HepG2 (cell line): ENCODE results near the gene FBLIM1. TPM values are rescaled to one million over a fixed set of nuclear protein-coding genes. Genes with fewer than 3 reads are reported as not detected.
A peak's percentile ranks its signal among the peaks of the same experiment; 100 is the strongest.

ENCODE experiments used
- ATF2 ChIP-seq: sonication (generic); formaldehyde crosslinking; IDR thresholded peaks from 2 replicates; pipeline ENCODE4 v1.4.0; 2020; ENCODE audit warnings: missing genetic modification reagents
- CENPT ChIP-seq: sonication (generic); formaldehyde crosslinking; IDR thresholded peaks from 2 replicates; pipeline ENCODE4 v1.8.0; 2022; ENCODE audit warnings: low read depth, mild to moderate bottlenecking, moderate library complexity, missing genetic modification reagents
- ERF ChIP-seq: IDR thresholded peaks from 2 replicates; pipeline ENCODE4 v1.6.1; 2018; ENCODE audit warnings: missing biosample characterization, missing genetic modification reagents
- GLMP ChIP-seq: sonication (generic); formaldehyde crosslinking; IDR thresholded peaks from 2 replicates; pipeline ENCODE4 v1.9.0; 2021; ENCODE audit warnings: missing genetic modification reagents, mild to moderate bottlenecking, borderline replicate concordance
- KMT2A ChIP-seq: sonication (generic); formaldehyde crosslinking; IDR thresholded peaks from 2 replicates; pipeline ENCODE4 v1.4.0; 2020; ENCODE audit warnings: missing genetic modification reagents
- MXD4 ChIP-seq: IDR thresholded peaks from 2 replicates; pipeline ENCODE4 v1.6.1; 2016; ENCODE audit warnings: mild to moderate bottlenecking, missing biosample characterization, missing genetic modification reagents
- MYC ChIP-seq: sonication (generic); formaldehyde crosslinking; IDR thresholded peaks from 2 replicates; pipeline ENCODE4 v1.9.0; 2021; ENCODE audit warnings: missing genetic modification reagents, borderline replicate concordance
- SETDB1 ChIP-seq: sonication (generic); formaldehyde crosslinking; IDR thresholded peaks from 2 replicates; pipeline ENCODE4 v1.5.1; 2020; ENCODE audit warnings: missing genetic modification reagents, mild to moderate bottlenecking, borderline replicate concordance
- SNAPC2 ChIP-seq: sonication (generic); formaldehyde crosslinking; IDR thresholded peaks from 2 replicates; pipeline ENCODE4 v1.8.1; 2022; ENCODE audit warnings: mild to moderate bottlenecking, missing genetic modification reagents
- TBL1XR1 ChIP-seq: fragments of 150-350 bp; IDR thresholded peaks from 2 replicates; pipeline ENCODE4 v1.6.1; 2014; ENCODE audit warnings: borderline replicate concordance, low read length; ENCODE audit not compliant: partially characterized antibody
- TP53 ChIP-seq: sonication (generic); formaldehyde crosslinking; conservative IDR thresholded peaks from 2 replicates; pipeline ENCODE4 v1.4.0; 2020; ENCODE audit warnings: missing genetic modification reagents
- TRAFD1 ChIP-seq: sonication (generic); formaldehyde crosslinking; IDR thresholded peaks from 2 replicates; pipeline ENCODE4 v1.5.1; 2020; ENCODE audit warnings: missing genetic modification reagents, mild to moderate bottlenecking, borderline replicate concordance
- ZBED4 ChIP-seq: sonication (generic); formaldehyde crosslinking; IDR thresholded peaks from 2 replicates; pipeline ENCODE4 v1.4.0; 2020; ENCODE audit warnings: missing genetic modification reagents, borderline replicate concordance
- ZNF34 ChIP-seq: sonication (generic); formaldehyde crosslinking; IDR thresholded peaks from 2 replicates; pipeline ENCODE4 v1.4.0; 2020; ENCODE audit warnings: mild to moderate bottlenecking, missing genetic modification reagents, borderline replicate concordance
- ZNF354B ChIP-seq: sonication (generic); formaldehyde crosslinking; IDR thresholded peaks from 2 replicates; pipeline ENCODE4 v1.8.0; 2022; ENCODE audit warnings: mild to moderate bottlenecking, missing genetic modification reagents
- ZNF44 ChIP-seq: sonication (generic); formaldehyde crosslinking; IDR thresholded peaks from 2 replicates; pipeline ENCODE4 v1.5.1; 2020; ENCODE audit warnings: mild to moderate bottlenecking, missing genetic modification reagents
- ZNF776 ChIP-seq: sonication (generic); formaldehyde crosslinking; IDR thresholded peaks from 2 replicates; pipeline ENCODE4 v1.4.0; 2020; ENCODE audit warnings: mild to moderate bottlenecking, missing genetic modification reagents
- ZUFSP ChIP-seq: sonication (generic); formaldehyde crosslinking; IDR thresholded peaks from 2 replicates; pipeline ENCODE4 v1.9.0; 2021; ENCODE audit warnings: missing genetic modification reagents, mild to moderate bottlenecking, borderline replicate concordance
- polyA plus RNA-seq, 8 experiments: library from polyadenylated mRNA; depleted of rRNA in 3 of 8; stranded (reverse) in 7 of 8; unstranded in 1 of 8; fragments of >200 nt; fragmentation: Illumina TruSeq in 4 of 8; extraction: Trizol in 4 of 8; gene quantifications; 2 replicates each; pipeline versions ENCODE4 v1.2.1 to v1.2.3, GENCODE V29; 2011 to 2016; ENCODE audit warnings: low read depth in 4 of 8, missing spikeins in 1 of 8, mixed read lengths in 1 of 8; ENCODE audit not compliant: insufficient read depth in 1 of 8
- total RNA-seq, 5 experiments: library from RNA; depleted of rRNA; stranded (reverse); fragments of >200 nt; fragmentation: Illumina TruSeq; extraction: Trizol; gene quantifications; 2 replicates each; pipeline ENCODE4 v1.2.3, GENCODE V29; 2016; ENCODE audit warnings: low read depth in 1 of 5

FBLIM1 gene
- total and polyA plus RNA-seq, 2 of the 13 experiments (the other 11 are each of a cell fraction or from before 2014, with no cell fraction given): 10.6 to 23.0 TPM

- no peak for TF ChIP-seq SNAPC2 (CRISPR knock-in tag)
- TF ChIP-seq ZUFSP (CRISPR knock-in tag): no peak
- TF ChIP-seq ZNF44 (CRISPR knock-in tag): no peak
- TF ChIP-seq SETDB1 (CRISPR knock-in tag): no peak
- no peak for TF ChIP-seq CENPT (CRISPR knock-in tag)
- TF ChIP-seq KMT2A (CRISPR knock-in tag): peak; percentile 57; the same call in 1 of the 2 replicates
- TF ChIP-seq MXD4 (CRISPR knock-in tag): peak; percentile 35; the same call in 1 of the 2 replicates
- peak; percentile 58; the same call in 1 of the 2 replicates for TF ChIP-seq MYC (CRISPR knock-in tag)
- TF ChIP-seq ERF (CRISPR knock-in tag): peak; percentile 62; the same call in 1 of the 2 replicates
- TF ChIP-seq TP53: no peak
- no peak for TF ChIP-seq ZNF354B (CRISPR knock-in tag)
- no peak for TF ChIP-seq GLMP
- TF ChIP-seq ZNF34: no peak
- no peak for TF ChIP-seq TBL1XR1
- no peak for TF ChIP-seq ZNF776
- no peak for TF ChIP-seq TRAFD1 (CRISPR knock-in tag)
- TF ChIP-seq ZBED4 (CRISPR knock-in tag): 0 out of 2 replicates have a peak, but pooled peaks have one; percentile 35
- TF ChIP-seq ATF2: peak; percentile 50; the same call in 1 of the 2 replicates
Observed at GRCh38 chr1:15740924-15741850, 17.4 kb upstream of the FBLIM1 start (continued).
